ENCODE data around the gene ZEB2.

ZEB2 gene

GRCh38 chr2:144452169-144452988 is 67.5 kb downstream of the ZEB2 start:
- DNase-seq (ENCODE audit: low read depth, low spot score) = no peak

GRCh38 chr2:144451443-144451842 is 68.5 kb downstream of the ZEB2 start:
- no peak for DNase-seq (ENCODE audit: low read depth, low spot score)

- DNase-seq (ENCODE audit: low read depth, low spot score) = no peak
Measured at GRCh38 chr2:144449028-144449406, 70.9 kb downstream of the ZEB2 start.

- no peak for DNase-seq (ENCODE audit: low read depth, low spot score)
Measured at GRCh38 chr2:144448389-144449027, 71.4 kb downstream of the ZEB2 start.

GRCh38 chr2:144447535-144447934 is 72.4 kb downstream of the ZEB2 start:
- no peak for DNase-seq (ENCODE audit: low read depth, low spot score)

GRCh38 chr2:144446136-144446535 is 73.8 kb downstream of the ZEB2 start:
- no peak for DNase-seq (ENCODE audit: low read depth, low spot score)

GRCh38 chr2:144445196-144445595 is 74.7 kb downstream of the ZEB2 start:
- DNase-seq (ENCODE audit: low read depth, low spot score) = no peak

GRCh38 chr2:144443837-144444817 is 75.8 kb downstream of the ZEB2 start:
- no peak for DNase-seq (ENCODE audit: low read depth, low spot score)

GRCh38 chr2:144441711-144442141 is 78.2 kb downstream of the ZEB2 start:
- no peak for DNase-seq (ENCODE audit: low read depth, low spot score)

GRCh38 chr2:144439993-144440392 is 79.9 kb downstream of the ZEB2 start:
- no peak for DNase-seq (ENCODE audit: low read depth, low spot score)

- no peak for DNase-seq (ENCODE audit: low read depth, low spot score)
Measured at GRCh38 chr2:144438801-144439631, 80.9 kb downstream of the ZEB2 start.

GRCh38 chr2:144437636-144438035 is 82.3 kb downstream of the ZEB2 start:
- no peak for DNase-seq (ENCODE audit: low read depth, low spot score)

GRCh38 chr2:144434425-144435222 is 85.3 kb downstream of the ZEB2 start:
- no peak for DNase-seq (ENCODE audit: low read depth, low spot score)

- DNase-seq (ENCODE audit: low read depth, low spot score) = no peak
Measured at GRCh38 chr2:144432921-144433320, 87.0 kb downstream of the ZEB2 start.

- DNase-seq (ENCODE audit: low read depth, low spot score) = no peak
Measured at GRCh38 chr2:144431998-144432397, 87.9 kb downstream of the ZEB2 start.

- no peak for DNase-seq (ENCODE audit: low read depth, low spot score)
Measured at GRCh38 chr2:144431392-144431783, 88.5 kb downstream of the ZEB2 start.

- no peak for DNase-seq (ENCODE audit: low read depth, low spot score)
Measured at GRCh38 chr2:144430722-144431391, 89.1 kb downstream of the ZEB2 start.

- no peak for DNase-seq (ENCODE audit: low read depth, low spot score)
Measured at GRCh38 chr2:144429396-144430112, 90.4 kb downstream of the ZEB2 start.

GRCh38 chr2:144426981-144427479 is 92.9 kb downstream of the ZEB2 start:
- DNase-seq (ENCODE audit: low read depth, low spot score) = no peak

All from activated CD4-positive, CD25-positive, alpha-beta regulatory T cell treated with anti-CD3 and anti-CD28 coated beads, Interleukin-2, amount 50 U/mL, for 16 hours (primary cell).